Measurements from ENCODE around the gene CTU1.

DNA sequence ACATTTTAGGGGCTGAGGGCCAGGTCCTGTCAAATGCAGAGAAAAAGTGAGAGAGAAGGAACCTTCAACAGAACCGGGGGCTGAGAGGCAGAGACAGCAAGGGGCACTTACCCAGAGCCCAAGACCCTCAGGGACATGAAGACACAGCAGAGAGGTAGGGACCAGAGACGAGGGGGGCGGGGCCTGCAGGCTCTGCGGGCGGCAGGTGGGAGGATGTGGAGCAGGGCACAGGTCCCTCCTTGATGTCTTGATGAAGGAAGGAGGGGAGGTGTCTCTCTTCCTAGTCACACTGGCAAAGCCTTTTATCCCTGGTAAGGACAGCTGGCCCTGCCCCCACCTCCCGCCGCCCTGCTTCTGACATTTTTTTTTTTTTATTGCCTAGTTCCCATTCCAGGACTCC is 25.6 kb downstream of the CTU1 start, which contains the start of gene KLK14:
- TF ChIP-seq EZH2 (IDR thresholded peaks at IDR 0.05; ENCODE audit: insufficient read depth, poor library complexity, severe bottlenecking) (no peak), EZH2phosphoT487 (IDR thresholded peaks at IDR 0.05; ENCODE audit: insufficient read depth, low read depth) (no peak)

All from GM23248 (cell line).